ENCODE results near the gene LMNTD1. TPM values are rescaled to one million over a fixed set of nuclear protein-coding genes. Genes with fewer than 3 reads are reported as not detected.

The LMNTD1 gene
- total and polyA plus RNA-seq, 2 experiments from 2014 or later, result not detected

DNA sequence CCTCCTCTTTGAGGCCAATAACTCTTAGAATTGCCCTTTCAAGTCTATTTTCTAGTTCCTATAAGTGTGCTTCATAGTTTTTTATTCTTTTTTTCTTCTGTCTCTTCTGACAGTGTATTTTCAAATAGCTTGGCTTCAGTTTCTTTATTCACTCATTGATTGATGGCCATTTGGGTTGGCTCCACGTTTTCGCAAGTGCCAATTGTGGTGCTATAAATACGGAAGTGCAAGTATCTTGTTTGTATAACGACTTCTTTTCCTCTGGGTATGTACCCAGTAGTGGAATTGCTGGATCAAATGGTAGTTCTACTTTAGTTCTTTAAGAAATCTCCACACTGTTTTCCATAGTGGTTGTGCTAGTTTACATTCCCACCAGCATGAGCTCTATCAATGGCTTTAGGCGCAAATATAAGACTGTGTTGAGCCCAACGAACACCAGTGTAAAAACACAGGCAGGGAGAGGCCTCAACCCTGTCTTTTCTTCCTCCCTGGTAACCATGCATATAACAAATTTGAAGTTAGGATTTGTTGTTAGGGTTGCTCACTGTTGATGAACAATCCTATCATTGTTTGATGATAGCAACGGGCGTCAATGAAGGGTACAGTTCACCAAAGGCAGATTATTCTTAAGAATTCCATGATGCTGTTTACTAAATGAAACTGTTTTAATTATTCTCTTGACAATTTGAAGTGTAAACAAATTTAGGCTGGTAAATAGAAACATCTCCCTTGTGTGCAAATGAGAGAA, 13.3 kb upstream of the LMNTD1 start (continued):
- TF ChIP-seq EZH2phosphoT487 (IDR thresholded peaks at IDR 0.05; ENCODE audit: unreplicated experiment) (no peak), STAT1 (IDR thresholded peaks at IDR 0.05; ENCODE audit: unreplicated experiment) (no peak), POLR2AphosphoS5 (IDR thresholded peaks at IDR 0.05; ENCODE audit: low read depth) (no peak), ZNF114 (CRISPR knock-in tag; IDR thresholded peaks at IDR 0.05) (no peak), JUNB (IDR thresholded peaks at IDR 0.05; ENCODE audit: unreplicated experiment) (no peak)
- TF ChIP-seq, protein P1, sequence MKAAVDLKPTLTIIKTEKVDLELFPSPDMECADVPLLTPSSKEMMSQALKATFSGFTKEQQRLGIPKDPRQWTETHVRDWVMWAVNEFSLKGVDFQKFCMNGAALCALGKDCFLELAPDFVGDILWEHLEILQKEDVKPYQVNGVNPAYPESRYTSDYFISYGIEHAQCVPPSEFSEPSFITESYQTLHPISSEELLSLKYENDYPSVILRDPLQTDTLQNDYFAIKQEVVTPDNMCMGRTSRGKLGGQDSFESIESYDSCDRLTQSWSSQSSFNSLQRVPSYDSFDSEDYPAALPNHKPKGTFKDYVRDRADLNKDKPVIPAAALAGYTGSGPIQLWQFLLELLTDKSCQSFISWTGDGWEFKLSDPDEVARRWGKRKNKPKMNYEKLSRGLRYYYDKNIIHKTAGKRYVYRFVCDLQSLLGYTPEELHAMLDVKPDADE (IDR thresholded peaks at IDR 0.05), result no peak

DNA sequence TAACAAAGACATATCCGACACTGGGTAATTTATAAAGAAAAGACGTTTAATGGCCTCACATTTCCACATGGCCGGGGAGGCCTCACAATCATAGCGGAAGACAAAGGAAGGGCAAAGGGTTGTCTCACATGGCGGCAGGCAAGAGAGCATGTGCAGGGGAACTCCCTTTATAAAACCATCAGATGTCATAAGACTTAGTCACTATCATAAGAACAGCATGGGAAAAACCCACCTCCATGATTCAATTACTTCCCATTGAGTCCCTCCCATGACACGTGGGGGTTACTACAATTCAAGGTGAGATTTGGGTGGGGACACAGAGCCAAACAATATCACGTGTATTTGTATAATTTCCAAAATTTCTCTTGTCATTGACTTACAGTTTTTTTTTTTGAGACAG, 5.5 kb upstream of the LMNTD1 start:
- Histone ChIP-seq H3K9me2 (ENCODE audit: insufficient read depth) (no peaks in the 10 kb centered on the region), H3K4me2 (no peak overlapping the region), H2AFZ (no peak overlapping the region), H3F3A (replicated peaks; ENCODE audit: low read depth) (no peaks in the 10 kb centered on the region), H4K20me1 (replicated peaks; ENCODE audit: insufficient read depth) (no peaks in the 10 kb centered on the region), H3K4me1 (ENCODE audit: insufficient read depth) (no peaks in the 10 kb centered on the region), H3K27ac (ENCODE audit: low read depth) (no peak overlapping the region), H3K36me3 (ENCODE audit: insufficient read depth) (no peaks in the 10 kb centered on the region), H3K79me2 (replicated peaks; ENCODE audit: insufficient read depth) (no peaks in the 10 kb centered on the region), H3K4me3 (no peak overlapping the region), H3K27me3 (ENCODE audit: insufficient read depth) (no peaks in the 10 kb centered on the region)
- TF ChIP-seq, protein P2, sequence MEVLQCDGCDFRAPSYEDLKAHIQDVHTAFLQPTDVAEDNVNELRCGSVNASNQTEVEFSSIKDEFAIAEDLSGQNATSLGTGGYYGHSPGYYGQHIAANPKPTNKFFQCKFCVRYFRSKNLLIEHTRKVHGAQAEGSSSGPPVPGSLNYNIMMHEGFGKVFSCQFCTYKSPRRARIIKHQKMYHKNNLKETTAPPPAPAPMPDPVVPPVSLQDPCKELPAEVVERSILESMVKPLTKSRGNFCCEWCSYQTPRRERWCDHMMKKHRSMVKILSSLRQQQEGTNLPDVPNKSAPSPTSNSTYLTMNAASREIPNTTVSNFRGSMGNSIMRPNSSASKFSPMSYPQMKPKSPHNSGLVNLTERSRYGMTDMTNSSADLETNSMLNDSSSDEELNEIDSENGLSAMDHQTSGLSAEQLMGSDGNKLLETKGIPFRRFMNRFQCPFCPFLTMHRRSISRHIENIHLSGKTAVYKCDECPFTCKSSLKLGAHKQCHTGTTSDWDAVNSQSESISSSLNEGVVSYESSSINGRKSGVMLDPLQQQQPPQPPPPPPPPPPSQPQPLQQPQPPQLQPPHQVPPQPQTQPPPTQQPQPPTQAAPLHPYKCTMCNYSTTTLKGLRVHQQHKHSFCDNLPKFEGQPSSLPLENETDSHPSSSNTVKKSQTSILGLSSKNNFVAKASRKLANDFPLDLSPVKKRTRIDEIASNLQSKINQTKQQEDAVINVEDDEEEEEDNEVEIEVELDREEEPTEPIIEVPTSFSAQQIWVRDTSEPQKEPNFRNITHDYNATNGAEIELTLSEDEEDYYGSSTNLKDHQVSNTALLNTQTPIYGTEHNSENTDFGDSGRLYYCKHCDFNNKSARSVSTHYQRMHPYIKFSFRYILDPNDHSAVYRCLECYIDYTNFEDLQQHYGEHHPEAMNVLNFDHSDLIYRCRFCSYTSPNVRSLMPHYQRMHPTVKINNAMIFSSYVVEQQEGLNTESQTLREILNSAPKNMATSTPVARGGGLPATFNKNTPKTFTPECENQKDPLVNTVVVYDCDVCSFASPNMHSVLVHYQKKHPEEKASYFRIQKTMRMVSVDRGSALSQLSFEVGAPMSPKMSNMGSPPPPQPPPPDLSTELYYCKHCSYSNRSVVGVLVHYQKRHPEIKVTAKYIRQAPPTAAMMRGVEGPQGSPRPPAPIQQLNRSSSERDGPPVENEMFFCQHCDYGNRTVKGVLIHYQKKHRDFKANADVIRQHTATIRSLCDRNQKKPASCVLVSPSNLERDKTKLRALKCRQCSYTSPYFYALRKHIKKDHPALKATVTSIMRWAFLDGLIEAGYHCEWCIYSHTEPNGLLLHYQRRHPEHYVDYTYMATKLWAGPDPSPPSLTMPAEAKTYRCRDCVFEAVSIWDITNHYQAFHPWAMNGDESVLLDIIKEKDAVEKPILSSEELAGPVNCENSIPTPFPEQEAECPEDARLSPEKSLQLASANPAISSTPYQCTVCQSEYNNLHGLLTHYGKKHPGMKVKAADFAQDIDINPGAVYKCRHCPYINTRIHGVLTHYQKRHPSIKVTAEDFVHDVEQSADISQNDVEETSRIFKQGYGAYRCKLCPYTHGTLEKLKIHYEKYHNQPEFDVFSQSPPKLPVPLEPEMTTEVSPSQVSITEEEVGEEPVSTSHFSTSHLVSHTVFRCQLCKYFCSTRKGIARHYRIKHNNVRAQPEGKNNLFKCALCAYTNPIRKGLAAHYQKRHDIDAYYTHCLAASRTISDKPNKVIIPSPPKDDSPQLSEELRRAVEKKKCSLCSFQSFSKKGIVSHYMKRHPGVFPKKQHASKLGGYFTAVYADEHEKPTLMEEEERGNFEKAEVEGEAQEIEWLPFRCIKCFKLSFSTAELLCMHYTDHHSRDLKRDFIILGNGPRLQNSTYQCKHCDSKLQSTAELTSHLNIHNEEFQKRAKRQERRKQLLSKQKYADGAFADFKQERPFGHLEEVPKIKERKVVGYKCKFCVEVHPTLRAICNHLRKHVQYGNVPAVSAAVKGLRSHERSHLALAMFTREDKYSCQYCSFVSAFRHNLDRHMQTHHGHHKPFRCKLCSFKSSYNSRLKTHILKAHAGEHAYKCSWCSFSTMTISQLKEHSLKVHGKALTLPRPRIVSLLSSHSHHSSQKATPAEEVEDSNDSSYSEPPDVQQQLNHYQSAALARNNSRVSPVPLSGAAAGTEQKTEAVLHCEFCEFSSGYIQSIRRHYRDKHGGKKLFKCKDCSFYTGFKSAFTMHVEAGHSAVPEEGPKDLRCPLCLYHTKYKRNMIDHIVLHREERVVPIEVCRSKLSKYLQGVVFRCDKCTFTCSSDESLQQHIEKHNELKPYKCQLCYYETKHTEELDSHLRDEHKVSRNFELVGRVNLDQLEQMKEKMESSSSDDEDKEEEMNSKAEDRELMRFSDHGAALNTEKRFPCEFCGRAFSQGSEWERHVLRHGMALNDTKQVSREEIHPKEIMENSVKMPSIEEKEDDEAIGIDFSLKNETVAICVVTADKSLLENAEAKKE (CRISPR knock-in tag; IDR thresholded peaks at IDR 0.05), result no peak
- no peak for TF ChIP-seq JUNB (IDR thresholded peaks at IDR 0.05; ENCODE audit: unreplicated experiment)
- TF ChIP-seq, protein P3, sequence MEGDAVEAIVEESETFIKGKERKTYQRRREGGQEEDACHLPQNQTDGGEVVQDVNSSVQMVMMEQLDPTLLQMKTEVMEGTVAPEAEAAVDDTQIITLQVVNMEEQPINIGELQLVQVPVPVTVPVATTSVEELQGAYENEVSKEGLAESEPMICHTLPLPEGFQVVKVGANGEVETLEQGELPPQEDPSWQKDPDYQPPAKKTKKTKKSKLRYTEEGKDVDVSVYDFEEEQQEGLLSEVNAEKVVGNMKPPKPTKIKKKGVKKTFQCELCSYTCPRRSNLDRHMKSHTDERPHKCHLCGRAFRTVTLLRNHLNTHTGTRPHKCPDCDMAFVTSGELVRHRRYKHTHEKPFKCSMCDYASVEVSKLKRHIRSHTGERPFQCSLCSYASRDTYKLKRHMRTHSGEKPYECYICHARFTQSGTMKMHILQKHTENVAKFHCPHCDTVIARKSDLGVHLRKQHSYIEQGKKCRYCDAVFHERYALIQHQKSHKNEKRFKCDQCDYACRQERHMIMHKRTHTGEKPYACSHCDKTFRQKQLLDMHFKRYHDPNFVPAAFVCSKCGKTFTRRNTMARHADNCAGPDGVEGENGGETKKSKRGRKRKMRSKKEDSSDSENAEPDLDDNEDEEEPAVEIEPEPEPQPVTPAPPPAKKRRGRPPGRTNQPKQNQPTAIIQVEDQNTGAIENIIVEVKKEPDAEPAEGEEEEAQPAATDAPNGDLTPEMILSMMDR (conservative IDR thresholded peaks at IDR 0.05; ENCODE audit: low read depth in 2 of 2), result no peak
- TF ChIP-seq POLR2AphosphoS5 (IDR thresholded peaks at IDR 0.05; ENCODE audit: low read depth), result no peak
- TF ChIP-seq EZH2phosphoT487 (IDR thresholded peaks at IDR 0.05; ENCODE audit: unreplicated experiment), result no peak
- TF ChIP-seq STAT1 (IDR thresholded peaks at IDR 0.05; ENCODE audit: unreplicated experiment), result no peak
- TF ChIP-seq, protein P1 (IDR thresholded peaks at IDR 0.05), result no peak
- TF ChIP-seq NANOG (IDR thresholded peaks at IDR 0.05; ENCODE audit: borderline replicate concordance), result no peak
- no peak overlapping the region for H3K27ac Mint-ChIP-seq
- H3K36me3 Mint-ChIP-seq (ENCODE audit: low read depth), result no peaks in the 10 kb centered on the region
- DNase-seq (ENCODE audit: low spot score), result no peak
- no peak overlapping the region for H3K4me3 Mint-ChIP-seq
- ATAC-seq, result no peak
- no peaks in the 10 kb centered on the region for H3K4me1 Mint-ChIP-seq
- H3K27me3 Mint-ChIP-seq (ENCODE audit: insufficient read depth, low read depth, poor library complexity), result no peaks in the 10 kb centered on the region
- peaks cover 6% of the 10 kb centered on the region; the same call in 1 of the 3 replicates for H3K9me3 Mint-ChIP-seq

Data from GM23338 (cell line).